Spleen (tissue), 11 donors: ENCODE measurements around the gene GBX1. TPM values are rescaled to one million over a fixed set of nuclear protein-coding genes. Genes with fewer than 3 reads are reported as not detected.

ENCODE experiments used
- DNase-seq: peaks from one replicate; pipeline ENCODE4 v3.0.0-alpha.2; 2020
- H3K27ac ChIP-seq, 8 donors: fragments of 200-600 bp; sonication (generic) in 7 of 8; 1 replicate in 4 of 8; 2 replicates in 4 of 8; pipeline versions ENCODE4 v1.5.0 to v1.8.0; 2016 to 2021; ENCODE audit warnings: inconsistent platforms in 4 of 8, mild to moderate bottlenecking in 4 of 8, moderate library complexity in 1 of 8
- H3K27me3 ChIP-seq, 7 donors: fragments of 200-600 bp; sonication (generic) in 6 of 7; replicated peaks in 1 of 7; 1 replicate in 4 of 7; 2 replicates in 3 of 7; pipeline versions ENCODE4 v1.5.0 to v1.8.0; 2016 to 2021; ENCODE audit warnings: inconsistent platforms in 3 of 7, mild to moderate bottlenecking in 1 of 7
- H3K36me3 ChIP-seq, 6 donors: fragments of 200-600 bp; sonication (generic) in 5 of 6; 1 replicate in 4 of 6; 2 replicates in 2 of 6; pipeline versions ENCODE4 v1.5.0 to v1.8.0; 2016 to 2021; ENCODE audit warnings: inconsistent platforms in 2 of 6
- H3K4me1 ChIP-seq, 6 donors: fragments of 200-600 bp; sonication (generic) in 5 of 6; 1 replicate in 3 of 6; 2 replicates in 3 of 6; pipeline versions ENCODE4 v1.5.0 to v1.8.0; 2016 to 2021; ENCODE audit warnings: inconsistent platforms in 3 of 6
- H3K4me3 ChIP-seq, 8 donors: fragments of 200-600 bp; sonication (generic) in 7 of 8; 1 replicate in 4 of 8; 2 replicates in 4 of 8; pipeline versions ENCODE4 v1.5.0 to v1.8.0; 2016 to 2021; ENCODE audit warnings: inconsistent platforms in 4 of 8, mild to moderate bottlenecking in 4 of 8, moderate library complexity in 2 of 8
- H3K9me3 ChIP-seq, 8 donors: fragments of 200-600 bp; sonication (generic) in 7 of 8; 1 replicate in 4 of 8; 2 replicates in 4 of 8; pipeline versions ENCODE4 v1.5.0 to v1.8.0; 2016 to 2021; ENCODE audit warnings: inconsistent platforms in 4 of 8
- POLR2A ChIP-seq, 3 donors: fragments of 450-650 bp; IDR thresholded peaks; one replicate each; pipeline ENCODE4 v1.5.1; 2017; ENCODE audit warnings: antibody characterized with exemption in 3 of 3, mild to moderate bottlenecking in 1 of 3
- POLR2AphosphoS5 ChIP-seq, 3 donors: sonication (generic); formaldehyde crosslinking; IDR thresholded peaks; one replicate each; pipeline ENCODE4 v1.5.1; 2017; ENCODE audit warnings: antibody characterized with exemption in 3 of 3
- WGBS, 5 donors: extraction: QIAGEN DNeasy Blood & Tissue Kit in 3 of 5; methylation state at CpG; one replicate each; pipeline versions ENCODE4 v1.1.5 to v1.1.7; 2013 to 2018; 5-methylcytosine and 5-hydroxymethylcytosine counted together
- intact Hi-C: fragments of 100-400 bp; cut with DNase I; formaldehyde crosslinking; loops from one replicate; pipeline ENCODE4 v1.15.0; 2023; ENCODE audit warnings: low total_unique reads
- polyA plus RNA-seq, 3 donors: library from polyadenylated mRNA; stranded (reverse); fragments of 200-250 nt; gene quantifications; one replicate each; pipeline ENCODE4 v1.2.1, GENCODE V29; 2013
- total RNA-seq, 7 donors: library from RNA; depleted of rRNA in 3 of 7; stranded (reverse); fragments of >200 nt in 3 of 7; fragmentation: NEBNext Ultra II Directional in 4 of 7; extraction: Animal tissue kit (Norgen Biotek cat#: 25700) in 4 of 7; gene quantifications; one replicate each; pipeline versions ENCODE4 v1.1.0 to v1.2.1, GENCODE V29; 2016 to 2021
- TF ChIP-seq, protein P1 (sequence below), 11 experiments: fragments of 200-600 bp in 7 of 11; fragments of 450-650 bp in 4 of 11; sonication (generic) in 4 of 11; IDR thresholded peaks in 8 of 11; conservative IDR thresholded peaks in 3 of 11; 1 replicate in 7 of 11; 2 replicates in 4 of 11; pipeline versions ENCODE4 v1.4.0 to v1.8.0; 2016 to 2021; ENCODE audit warnings: antibody characterized with exemption in 11 of 11, inconsistent platforms in 4 of 11, mild to moderate bottlenecking in 1 of 11
- donor health status: healthy with polysubstance abuse.
- donor health status: DM: no; HTN: no; CAD: no; lungs with moderate emphysema.
- donor health status: DM: no; HTN: no; CAD: no.
- donor health status: Bipolar disorder and iron deficiency.
- donor health status: healthy.
- donor health status: DM: no; HTN: no; CAD: no.
- donor health status: DM: yes; HTN: yes; CAD: no.

The GBX1 gene
- total and polyA plus RNA-seq, 10 donors = not detected

DNA sequence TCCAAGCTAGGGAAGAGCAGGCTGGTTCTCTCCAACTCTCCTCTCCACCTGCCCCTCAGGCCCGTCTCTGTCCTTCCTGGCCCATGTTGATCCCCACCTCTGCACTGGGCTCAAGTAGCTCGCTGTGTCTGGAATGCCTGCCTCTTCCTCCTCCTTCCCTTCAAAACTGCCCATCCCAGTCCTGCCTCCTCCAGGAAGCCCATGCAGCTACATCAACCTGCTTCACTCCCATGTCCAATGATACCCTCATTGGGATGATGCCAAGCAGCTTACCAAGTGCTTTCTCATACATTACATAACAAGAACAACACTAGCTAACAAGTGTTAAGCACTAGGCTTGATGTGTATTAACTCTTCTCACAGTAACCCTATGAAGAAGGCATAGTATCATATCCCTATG, 11.3 kb upstream of the GBX1 start:
- intact Hi-C loops = no loop called here
- 64 to 87% (median 77%) methylated on average over 2 of the region's 2 CpGs for WGBS, 5 donors
- Histone ChIP-seq H3K27me3 (peaks cover 0 to 58% (median 18%) of the 10 kb centered on the region in 7 donors), H3K27ac (no peak overlapping the region), H3K36me3 (no peaks in the 10 kb centered on the region), H3K4me1 (no peaks in the 10 kb centered on the region), H3K4me3 (no peak overlapping the region), H3K9me3 (peaks cover 0 to 3% (median 0%) of the 10 kb centered on the region in 8 donors)
- DNase-seq = no peak
- TF ChIP-seq POLR2AphosphoS5 (IDR thresholded peaks at IDR 0.05) = no peak
- no peak for TF ChIP-seq POLR2A (IDR thresholded peaks at IDR 0.05)
- TF ChIP-seq, protein P1, sequence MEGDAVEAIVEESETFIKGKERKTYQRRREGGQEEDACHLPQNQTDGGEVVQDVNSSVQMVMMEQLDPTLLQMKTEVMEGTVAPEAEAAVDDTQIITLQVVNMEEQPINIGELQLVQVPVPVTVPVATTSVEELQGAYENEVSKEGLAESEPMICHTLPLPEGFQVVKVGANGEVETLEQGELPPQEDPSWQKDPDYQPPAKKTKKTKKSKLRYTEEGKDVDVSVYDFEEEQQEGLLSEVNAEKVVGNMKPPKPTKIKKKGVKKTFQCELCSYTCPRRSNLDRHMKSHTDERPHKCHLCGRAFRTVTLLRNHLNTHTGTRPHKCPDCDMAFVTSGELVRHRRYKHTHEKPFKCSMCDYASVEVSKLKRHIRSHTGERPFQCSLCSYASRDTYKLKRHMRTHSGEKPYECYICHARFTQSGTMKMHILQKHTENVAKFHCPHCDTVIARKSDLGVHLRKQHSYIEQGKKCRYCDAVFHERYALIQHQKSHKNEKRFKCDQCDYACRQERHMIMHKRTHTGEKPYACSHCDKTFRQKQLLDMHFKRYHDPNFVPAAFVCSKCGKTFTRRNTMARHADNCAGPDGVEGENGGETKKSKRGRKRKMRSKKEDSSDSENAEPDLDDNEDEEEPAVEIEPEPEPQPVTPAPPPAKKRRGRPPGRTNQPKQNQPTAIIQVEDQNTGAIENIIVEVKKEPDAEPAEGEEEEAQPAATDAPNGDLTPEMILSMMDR (IDR thresholded peaks at IDR 0.05 in 8 of 11, conservative IDR thresholded peaks at IDR 0.05 in 3 of 11) = no peak

DNA sequence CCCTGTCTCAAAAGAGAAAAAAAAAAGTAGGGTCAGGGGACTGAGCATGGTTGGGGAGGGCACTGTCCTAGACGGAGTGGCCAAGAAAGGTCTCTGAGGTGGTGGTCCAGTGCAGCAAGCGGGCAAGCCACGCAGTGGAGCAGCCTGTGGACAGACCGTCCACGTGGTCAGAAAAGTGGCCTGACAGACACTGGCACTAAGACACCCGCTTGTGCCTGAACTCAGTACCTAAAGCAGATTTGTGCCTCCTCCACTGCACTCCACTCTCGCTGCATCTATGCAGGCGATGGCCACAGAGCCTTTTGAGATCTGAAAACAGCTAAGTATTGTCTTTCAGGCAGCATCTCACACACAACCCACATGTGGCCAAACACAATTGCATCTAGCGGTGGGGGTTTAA, 10.7 kb upstream of the GBX1 start:
- intact Hi-C loops = no loop called here
- 81 to 95% (median 88%) methylated on average over 7 to 9 of the region's 9 CpGs for WGBS, 5 donors
- TF ChIP-seq POLR2AphosphoS5 (IDR thresholded peaks at IDR 0.05) (no peak), POLR2A (IDR thresholded peaks at IDR 0.05) (no peak)
- TF ChIP-seq, protein P1 (IDR thresholded peaks at IDR 0.05 in 8 of 11, conservative IDR thresholded peaks at IDR 0.05 in 3 of 11) = no peak
- DNase-seq = no peak
- Histone ChIP-seq H3K36me3 (no peaks in the 10 kb centered on the region), H3K4me3 (no peak overlapping the region), H3K4me1 (no peaks in the 10 kb centered on the region), H3K27me3 (peaks cover 0 to 64% (median 18%) of the 10 kb centered on the region in 7 donors), H3K27ac (no peak overlapping the region), H3K9me3 (peaks cover 0 to 3% (median 0%) of the 10 kb centered on the region in 8 donors)

DNA sequence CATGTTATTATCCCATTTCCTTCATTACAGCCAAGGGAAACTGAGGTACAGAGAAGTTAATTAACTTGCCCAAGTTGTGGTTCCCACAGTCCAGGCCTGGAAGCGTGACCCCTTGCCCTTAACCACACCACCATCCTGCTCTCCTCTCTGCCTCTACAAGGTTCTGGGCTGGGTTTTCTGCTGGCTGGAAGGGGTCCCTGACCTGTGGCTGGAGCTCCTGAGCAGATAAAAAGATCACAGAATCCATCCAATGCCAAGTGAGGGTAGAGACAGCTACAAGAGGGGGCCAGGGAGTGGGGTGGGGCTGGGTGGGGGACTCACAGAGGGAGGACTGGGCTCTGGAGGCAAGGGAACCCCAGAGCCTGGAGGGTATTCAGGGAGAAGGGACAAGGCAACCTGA, 9.8 kb upstream of the GBX1 start:
- H3K4me3 ChIP-seq = no peak overlapping the region
- H3K36me3 ChIP-seq = no peaks in the 10 kb centered on the region
- intact Hi-C loops = no loop called here
- WGBS, 5 donors = 79 to 93% (median 86%) methylated on average over 1 of the region's 1 CpG
- no peak for DNase-seq
- peaks cover 0 to 3% (median 0%) of the 10 kb centered on the region in 8 donors for H3K9me3 ChIP-seq
- H3K27ac ChIP-seq = no peak overlapping the region
- TF ChIP-seq, protein P1 (IDR thresholded peaks at IDR 0.05 in 8 of 11, conservative IDR thresholded peaks at IDR 0.05 in 3 of 11) = no peak
- TF ChIP-seq POLR2AphosphoS5 (IDR thresholded peaks at IDR 0.05) (no peak), POLR2A (IDR thresholded peaks at IDR 0.05) (no peak)
- H3K27me3 ChIP-seq = peaks cover 0 to 72% (median 18%) of the 10 kb centered on the region in 7 donors
- H3K4me1 ChIP-seq = peaks cover 0 to 8% (median 0%) of the 10 kb centered on the region in 6 donors

DNA sequence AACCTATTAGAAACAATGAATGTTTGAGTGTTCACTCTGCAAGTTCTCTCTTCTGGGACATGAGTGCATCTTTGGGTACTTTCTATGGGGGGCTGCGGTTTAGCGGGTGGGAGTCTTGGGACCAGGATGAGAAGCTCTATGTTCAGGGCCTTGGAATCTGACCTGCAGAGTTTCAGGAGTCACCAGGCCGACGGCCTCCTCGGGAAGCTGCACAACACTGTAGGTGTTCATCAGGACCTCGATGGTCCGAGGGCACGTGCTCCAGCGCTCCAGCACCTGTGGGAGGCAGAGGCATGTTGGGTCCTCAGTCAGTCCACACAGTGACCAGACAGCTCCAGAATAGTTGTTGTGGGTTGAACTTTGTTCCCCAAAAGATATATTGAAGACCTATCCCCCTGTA, 8.9 kb upstream of the GBX1 start:
- H3K27ac ChIP-seq = no peak overlapping the region
- no peak overlapping the region for H3K4me3 ChIP-seq
- peaks cover 0 to 3% (median 0%) of the 10 kb centered on the region in 8 donors for H3K9me3 ChIP-seq
- no peak for DNase-seq
- TF ChIP-seq POLR2A (IDR thresholded peaks at IDR 0.05) = no peak
- no peak for TF ChIP-seq POLR2AphosphoS5 (IDR thresholded peaks at IDR 0.05)
- TF ChIP-seq, protein P1 (IDR thresholded peaks at IDR 0.05 in 8 of 11, conservative IDR thresholded peaks at IDR 0.05 in 3 of 11) = no peak
- peaks cover 0 to 81% (median 18%) of the 10 kb centered on the region in 7 donors for H3K27me3 ChIP-seq
- WGBS, 5 donors = 88 to 97% (median 90%) methylated on average over 8 to 9 of the region's 9 CpGs
- intact Hi-C loops = no loop called here
- no peaks in the 10 kb centered on the region for H3K36me3 ChIP-seq
- H3K4me1 ChIP-seq = peaks cover 0 to 9% (median 0%) of the 10 kb centered on the region in 6 donors
